K562 (cell line): ENCODE measurements around the gene CASKIN1. TPM values are rescaled to one million over a fixed set of nuclear protein-coding genes. Genes with fewer than 3 reads are reported as not detected.

Experiments
- GTF2A2 ChIP-seq: IDR thresholded peaks from 2 replicates; pipeline ENCODE4 v1.6.1; 2016; ENCODE audit warnings: mild to moderate bottlenecking, missing genetic modification characterization, missing compliant biosample characterization
- MEIS2 ChIP-seq: fragments of 450-650 bp; IDR thresholded peaks from 2 replicates; pipeline ENCODE4 v1.6.1; 2014; ENCODE audit warnings: mild to moderate bottlenecking; ENCODE audit not compliant: partially characterized antibody
- NFRKB ChIP-seq: fragments of 450-650 bp; IDR thresholded peaks from 2 replicates; pipeline ENCODE4 v1.6.1; 2016; ENCODE audit warnings: low read depth
- OTX1 ChIP-seq: fragments of 450-650 bp; formaldehyde crosslinking; IDR thresholded peaks from 2 replicates; pipeline ENCODE4 v1.4.0; 2022; ENCODE audit warnings: mild to moderate bottlenecking
- RBM14 ChIP-seq: fragments of 200-400 bp; formaldehyde crosslinking; IDR thresholded peaks from 2 replicates; pipeline ENCODE4 v1.6.1; 2018; ENCODE audit warnings: low read depth, mild to moderate bottlenecking, low read length, moderate library complexity, borderline replicate concordance; ENCODE audit not compliant: insufficient read depth
- RBM22 ChIP-seq: fragments of 200-400 bp; formaldehyde crosslinking; IDR thresholded peaks from 2 replicates; pipeline ENCODE4 v1.6.1; 2018; ENCODE audit warnings: low read length, low read depth; ENCODE audit not compliant: poor library complexity, severe bottlenecking
- TAF7 ChIP-seq: fragments of 450-650 bp; IDR thresholded peaks from 2 replicates; pipeline ENCODE4 v1.6.1; 2016; ENCODE audit warnings: missing genetic modification characterization, missing compliant biosample characterization
- ZBTB7A ChIP-seq: IDR thresholded peaks from 2 replicates; pipeline ENCODE4 v1.6.1; 2011; ENCODE audit warnings: low read depth, mild to moderate bottlenecking, low read length, moderate library complexity, borderline replicate concordance; ENCODE audit not compliant: control insufficient read depth
- polyA plus RNA-seq, 8 experiments: library from polyadenylated mRNA; depleted of rRNA in 4 of 8; stranded (reverse) in 5 of 8; unstranded in 3 of 8; fragments of >200 nt; fragmentation: Nextera tagmentation in 2 of 8; fragmentation: Illumina TruSeq in 1 of 8; extraction: Ambion mirVana in 2 of 8; extraction: Trizol in 1 of 8; gene quantifications; 2 replicates each; pipeline versions ENCODE4 v1.2.1 to v1.2.3, GENCODE V29; 2011 to 2014; ENCODE audit warnings: inconsistent platforms in 1 of 8, missing spikeins in 1 of 8
- total RNA-seq, 7 experiments: library from RNA; depleted of rRNA in 6 of 7; stranded (reverse); fragments of >200 nt in 6 of 7; fragmentation: Illumina TruSeq in 2 of 7; extraction: Trizol in 2 of 7; gene quantifications; 2 replicates each; pipeline versions ENCODE4 v1.2.1 to v1.2.3, GENCODE V29; 2011 to 2021; ENCODE audit warnings: low replicate concordance in 1 of 7
- TF ChIP-seq, protein P1 (sequence below): fragments of 250-450 bp; sonication (Bioruptor Pico); IDR thresholded peaks from 2 replicates; pipeline ENCODE4 v1.5.0; 2021; ENCODE audit warnings: mild to moderate bottlenecking, borderline replicate concordance
- TF ChIP-seq, protein P2 (sequence below): sonication (generic); formaldehyde crosslinking; IDR thresholded peaks from 2 replicates; pipeline ENCODE4 v1.8.0; 2022; ENCODE audit warnings: mild to moderate bottlenecking, low read depth, missing genetic modification reagents
- TF ChIP-seq, protein P3 (sequence below), 2 experiments: fragments of 450-650 bp in 1 of 2; sonication (generic) in 1 of 2; formaldehyde crosslinking; conservative IDR thresholded peaks; 2 replicates each; pipeline versions ENCODE4 v1.4.0 to v1.8.1; 2020 to 2022; ENCODE audit warnings: mild to moderate bottlenecking in 1 of 2, missing genetic modification reagents in 1 of 2
- TF ChIP-seq, protein P4 (sequence below), 2 experiments: fragments of 450-650 bp in 1 of 2; IDR thresholded peaks; 2 replicates each; pipeline ENCODE4 v1.6.1; 2011 to 2017; ENCODE audit warnings: low read depth in 2 of 2, antibody characterized with exemption in 1 of 2, borderline replicate concordance in 1 of 2, low read length in 1 of 2, mild to moderate bottlenecking in 1 of 2, mixed read lengths in 1 of 2; ENCODE audit not compliant: control insufficient read depth in 1 of 2
- TF ChIP-seq, protein P5 (sequence below): fragments of 250-450 bp; sonication (Bioruptor Pico); IDR thresholded peaks from 2 replicates; pipeline ENCODE4 v1.8.0; 2022; ENCODE audit warnings: moderate library complexity, mild to moderate bottlenecking, inconsistent platforms
- TF ChIP-seq, protein P6 (sequence below): sonication (generic); formaldehyde crosslinking; IDR thresholded peaks from 2 replicates; pipeline ENCODE4 v1.4.0; 2020; ENCODE audit warnings: mild to moderate bottlenecking, missing genetic modification reagents

CASKIN1 gene
- total and polyA plus RNA-seq, 9 of the 15 experiments (the other 6 are each of a cell fraction or from before 2014, with no cell fraction given), result 0.15 to 4.5 (median 1.5) TPM; not detected in 2

DNA sequence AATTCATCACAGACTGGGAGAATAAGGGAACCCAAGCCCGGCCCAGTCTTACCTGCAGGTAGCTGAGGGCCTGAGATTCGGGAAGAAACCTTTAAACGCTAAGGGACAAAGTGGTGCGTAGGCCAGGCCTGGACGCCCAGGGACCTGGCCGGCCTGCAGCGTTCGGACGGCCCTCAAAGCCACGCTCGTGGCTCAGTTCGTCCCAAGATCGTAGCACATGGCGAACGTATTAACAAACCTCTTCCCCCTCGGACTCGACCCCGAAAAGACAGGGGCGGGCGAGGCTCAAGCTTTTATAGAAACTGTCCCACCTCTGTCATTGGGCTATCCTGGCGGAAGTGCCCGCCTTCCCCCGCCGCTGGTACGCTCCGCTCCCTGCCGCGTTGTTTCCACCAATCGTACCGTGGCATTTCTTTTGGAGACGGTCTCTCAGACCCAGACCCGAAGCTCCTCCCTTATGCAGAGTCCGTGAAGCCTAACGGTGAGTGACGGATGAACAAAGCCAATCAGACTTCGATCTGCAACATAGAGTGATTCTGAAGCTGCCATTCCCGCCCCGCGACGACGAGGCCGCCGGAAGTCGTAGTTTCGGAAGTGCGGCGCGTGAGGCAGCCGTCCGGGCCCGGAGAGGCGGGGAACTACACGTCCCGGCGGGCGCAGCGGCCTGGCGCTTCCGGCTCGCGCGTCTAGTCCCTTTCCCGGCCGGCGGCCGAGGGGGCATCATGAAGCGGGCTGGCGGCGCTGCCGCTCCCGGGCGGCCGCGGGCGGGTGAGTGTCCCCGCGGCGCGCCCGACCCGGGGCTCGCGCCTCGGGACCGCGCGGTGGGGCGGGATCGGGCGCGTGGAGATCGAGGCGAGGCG lies 41.1 kb downstream of the CASKIN1 start, which contains the start of gene TRAF7 (continued):
- TF ChIP-seq, protein P1, sequence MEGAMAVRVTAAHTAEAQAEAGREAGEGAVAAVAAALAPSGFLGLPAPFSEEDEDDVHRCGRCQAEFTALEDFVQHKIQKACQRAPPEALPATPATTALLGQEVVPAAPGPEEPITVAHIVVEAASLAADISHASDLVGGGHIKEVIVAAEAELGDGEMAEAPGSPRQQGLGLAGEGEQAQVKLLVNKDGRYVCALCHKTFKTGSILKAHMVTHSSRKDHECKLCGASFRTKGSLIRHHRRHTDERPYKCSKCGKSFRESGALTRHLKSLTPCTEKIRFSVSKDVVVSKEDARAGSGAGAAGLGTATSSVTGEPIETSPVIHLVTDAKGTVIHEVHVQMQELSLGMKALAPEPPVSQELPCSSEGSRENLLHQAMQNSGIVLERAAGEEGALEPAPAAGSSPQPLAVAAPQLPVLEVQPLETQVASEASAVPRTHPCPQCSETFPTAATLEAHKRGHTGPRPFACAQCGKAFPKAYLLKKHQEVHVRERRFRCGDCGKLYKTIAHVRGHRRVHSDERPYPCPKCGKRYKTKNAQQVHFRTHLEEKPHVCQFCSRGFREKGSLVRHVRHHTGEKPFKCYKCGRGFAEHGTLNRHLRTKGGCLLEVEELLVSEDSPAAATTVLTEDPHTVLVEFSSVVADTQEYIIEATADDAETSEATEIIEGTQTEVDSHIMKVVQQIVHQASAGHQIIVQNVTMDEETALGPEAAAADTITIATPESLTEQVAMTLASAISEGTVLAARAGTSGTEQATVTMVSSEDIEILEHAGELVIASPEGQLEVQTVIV (CRISPR knock-in tag), result no peak
- TF ChIP-seq MEIS2 (peak; percentile 63), TAF7 (tag) (peak; percentile 96), OTX1 (CRISPR knock-in tag) (no peak), ZBTB7A (no peak), GTF2A2 (tag) (peak; percentile 96), RBM14 (no peak), NFRKB (no peak; the same call in 1 of the 2 replicates), RBM22 (peak; percentile 93)
- TF ChIP-seq, protein P2, sequence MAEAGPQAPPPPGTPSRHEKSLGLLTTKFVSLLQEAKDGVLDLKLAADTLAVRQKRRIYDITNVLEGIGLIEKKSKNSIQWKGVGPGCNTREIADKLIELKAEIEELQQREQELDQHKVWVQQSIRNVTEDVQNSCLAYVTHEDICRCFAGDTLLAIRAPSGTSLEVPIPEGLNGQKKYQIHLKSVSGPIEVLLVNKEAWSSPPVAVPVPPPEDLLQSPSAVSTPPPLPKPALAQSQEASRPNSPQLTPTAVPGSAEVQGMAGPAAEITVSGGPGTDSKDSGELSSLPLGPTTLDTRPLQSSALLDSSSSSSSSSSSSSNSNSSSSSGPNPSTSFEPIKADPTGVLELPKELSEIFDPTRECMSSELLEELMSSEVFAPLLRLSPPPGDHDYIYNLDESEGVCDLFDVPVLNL, result no peak
- TF ChIP-seq, protein P3, sequence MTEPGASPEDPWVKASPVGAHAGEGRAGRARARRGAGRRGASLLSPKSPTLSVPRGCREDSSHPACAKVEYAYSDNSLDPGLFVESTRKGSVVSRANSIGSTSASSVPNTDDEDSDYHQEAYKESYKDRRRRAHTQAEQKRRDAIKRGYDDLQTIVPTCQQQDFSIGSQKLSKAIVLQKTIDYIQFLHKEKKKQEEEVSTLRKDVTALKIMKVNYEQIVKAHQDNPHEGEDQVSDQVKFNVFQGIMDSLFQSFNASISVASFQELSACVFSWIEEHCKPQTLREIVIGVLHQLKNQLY (CRISPR knock-in tag; conservative IDR thresholded peaks at IDR 0.05), result peak; percentile 71 to 92; a peak in 2 of 4 replicates
- TF ChIP-seq, protein P4, sequence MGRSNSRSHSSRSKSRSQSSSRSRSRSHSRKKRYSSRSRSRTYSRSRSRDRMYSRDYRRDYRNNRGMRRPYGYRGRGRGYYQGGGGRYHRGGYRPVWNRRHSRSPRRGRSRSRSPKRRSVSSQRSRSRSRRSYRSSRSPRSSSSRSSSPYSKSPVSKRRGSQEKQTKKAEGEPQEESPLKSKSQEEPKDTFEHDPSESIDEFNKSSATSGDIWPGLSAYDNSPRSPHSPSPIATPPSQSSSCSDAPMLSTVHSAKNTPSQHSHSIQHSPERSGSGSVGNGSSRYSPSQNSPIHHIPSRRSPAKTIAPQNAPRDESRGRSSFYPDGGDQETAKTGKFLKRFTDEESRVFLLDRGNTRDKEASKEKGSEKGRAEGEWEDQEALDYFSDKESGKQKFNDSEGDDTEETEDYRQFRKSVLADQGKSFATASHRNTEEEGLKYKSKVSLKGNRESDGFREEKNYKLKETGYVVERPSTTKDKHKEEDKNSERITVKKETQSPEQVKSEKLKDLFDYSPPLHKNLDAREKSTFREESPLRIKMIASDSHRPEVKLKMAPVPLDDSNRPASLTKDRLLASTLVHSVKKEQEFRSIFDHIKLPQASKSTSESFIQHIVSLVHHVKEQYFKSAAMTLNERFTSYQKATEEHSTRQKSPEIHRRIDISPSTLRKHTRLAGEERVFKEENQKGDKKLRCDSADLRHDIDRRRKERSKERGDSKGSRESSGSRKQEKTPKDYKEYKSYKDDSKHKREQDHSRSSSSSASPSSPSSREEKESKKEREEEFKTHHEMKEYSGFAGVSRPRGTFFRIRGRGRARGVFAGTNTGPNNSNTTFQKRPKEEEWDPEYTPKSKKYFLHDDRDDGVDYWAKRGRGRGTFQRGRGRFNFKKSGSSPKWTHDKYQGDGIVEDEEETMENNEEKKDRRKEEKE (IDR thresholded peaks at IDR 0.05; ENCODE audit: borderline replicate concordance in 1 of 2, control insufficient read depth in 1 of 2, low read depth in 2 of 2, low read length in 1 of 2), result no peak; a peak in 1 of 4 replicates
- TF ChIP-seq, protein P5, sequence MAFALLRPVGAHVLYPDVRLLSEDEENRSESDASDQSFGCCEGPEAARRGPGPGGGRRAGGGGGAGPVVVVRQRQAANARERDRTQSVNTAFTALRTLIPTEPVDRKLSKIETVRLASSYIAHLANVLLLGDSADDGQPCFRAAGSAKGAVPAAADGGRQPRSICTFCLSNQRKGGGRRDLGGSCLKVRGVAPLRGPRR (CRISPR knock-in tag), result no peak
- TF ChIP-seq, protein P6, sequence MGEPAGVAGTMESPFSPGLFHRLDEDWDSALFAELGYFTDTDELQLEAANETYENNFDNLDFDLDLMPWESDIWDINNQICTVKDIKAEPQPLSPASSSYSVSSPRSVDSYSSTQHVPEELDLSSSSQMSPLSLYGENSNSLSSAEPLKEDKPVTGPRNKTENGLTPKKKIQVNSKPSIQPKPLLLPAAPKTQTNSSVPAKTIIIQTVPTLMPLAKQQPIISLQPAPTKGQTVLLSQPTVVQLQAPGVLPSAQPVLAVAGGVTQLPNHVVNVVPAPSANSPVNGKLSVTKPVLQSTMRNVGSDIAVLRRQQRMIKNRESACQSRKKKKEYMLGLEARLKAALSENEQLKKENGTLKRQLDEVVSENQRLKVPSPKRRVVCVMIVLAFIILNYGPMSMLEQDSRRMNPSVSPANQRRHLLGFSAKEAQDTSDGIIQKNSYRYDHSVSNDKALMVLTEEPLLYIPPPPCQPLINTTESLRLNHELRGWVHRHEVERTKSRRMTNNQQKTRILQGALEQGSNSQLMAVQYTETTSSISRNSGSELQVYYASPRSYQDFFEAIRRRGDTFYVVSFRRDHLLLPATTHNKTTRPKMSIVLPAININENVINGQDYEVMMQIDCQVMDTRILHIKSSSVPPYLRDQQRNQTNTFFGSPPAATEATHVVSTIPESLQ, result peak; percentile 91
